B cell (primary cell): ENCODE results near the gene SCRT2. TPM values are rescaled to one million over a fixed set of nuclear protein-coding genes. Genes with fewer than 3 reads are reported as not detected.

Source experiments
- ATAC-seq: fragments of 200-7000 bp; cut with Tn5 transposase; one replicate; pipeline ENCODE4 v1.10.0; 2021; ENCODE audit warnings: low read depth, mild to moderate bottlenecking, moderate number of reproducible peaks, moderate library complexity
- CTCF ChIA-PET: fragments of 350-600 bp; sonication (Branson Sonifier 250); formaldehyde crosslinking; loops from one replicate; lab custom pipeline; 2021; ENCODE audit warnings: antibody characterized with exemption, inconsistent platforms; lab: Charles Lee
- POLR2A ChIA-PET: fragments of 350-600 bp; sonication (Branson Sonifier 250); formaldehyde crosslinking; loops from one replicate; lab custom pipeline; 2021; ENCODE audit warnings: antibody characterized with exemption; lab: Charles Lee
- DNase-seq: peaks from one replicate; pipeline ENCODE4 v3.0.0; 2013
- H2AFZ ChIP-seq: 2 replicates; pipeline ENCODE4 v1.6.1; 2012; ENCODE audit warnings: mild to moderate bottlenecking, low read depth, low read length; ENCODE audit not compliant: insufficient read depth, poor library complexity, severe bottlenecking
- H3K27ac ChIP-seq, 2 donors: 1 replicate in 1 of 2; 2 replicates in 1 of 2; pipeline ENCODE4 v1.5.1; 2012 to 2013; ENCODE audit warnings: low read length in 2 of 2, mild to moderate bottlenecking in 2 of 2, moderate library complexity in 1 of 2
- H3K27me3 ChIP-seq, 4 experiments: fragments of 200-600 bp in 1 of 4; sonication (generic) in 1 of 4; replicated peaks in 1 of 4; 1 replicate in 2 of 4; 2 replicates in 2 of 4; pipeline versions ENCODE4 v1.6.1 to v1.7.0; 2013 to 2016; ENCODE audit warnings: low read length in 3 of 4, mild to moderate bottlenecking in 2 of 4, mixed read lengths in 1 of 4, moderate library complexity in 1 of 4; ENCODE audit not compliant: insufficient read depth in 4 of 4, control insufficient read depth in 3 of 4; ENCODE audit errors: control extremely low read depth in 1 of 4
- H3K36me3 ChIP-seq, 2 experiments: replicated peaks in 1 of 2; 1 replicate in 1 of 2; 2 replicates in 1 of 2; pipeline versions ENCODE4 v1.6.1 to v1.7.1; 2013; ENCODE audit warnings: low read length in 1 of 2; ENCODE audit not compliant: insufficient read depth in 2 of 2, control insufficient read depth in 1 of 2; ENCODE audit errors: control extremely low read depth in 1 of 2, extremely low read depth in 1 of 2
- H3K4me1 ChIP-seq, 2 donors: fragments of 200-600 bp in 1 of 2; sonication (generic) in 1 of 2; 1 replicate in 1 of 2; 2 replicates in 1 of 2; pipeline versions ENCODE4 v1.5.1 to v1.6.1; 2013 to 2017; ENCODE audit warnings: low read length in 2 of 2; ENCODE audit not compliant: control insufficient read depth in 2 of 2, insufficient read depth in 2 of 2
- H3K4me2 ChIP-seq: replicated peaks from 2 replicates; pipeline ENCODE3; 2012; ENCODE audit warnings: mild to moderate bottlenecking, low read depth, low read length; ENCODE audit not compliant: poor library complexity, severe bottlenecking
- H3K4me3 ChIP-seq, 5 experiments: fragments of 200-600 bp in 1 of 5; sonication (generic) in 1 of 5; 1 replicate in 3 of 5; 2 replicates in 2 of 5; pipeline versions ENCODE4 v1.5.1 to v1.7.0; 2011 to 2016; ENCODE audit warnings: low read length in 4 of 5, mild to moderate bottlenecking in 4 of 5, low read depth in 2 of 5, control low read depth in 1 of 5, moderate library complexity in 1 of 5; ENCODE audit not compliant: insufficient read depth in 1 of 5; ENCODE audit errors: control extremely low read depth in 1 of 5, extremely low read depth in 1 of 5
- H3K79me2 ChIP-seq: fragments of 200-600 bp; sonication (generic); one replicate; pipeline ENCODE4 v1.6.0; 2016; ENCODE audit warnings: low read length; ENCODE audit not compliant: control insufficient read depth, insufficient read depth
- H3K9ac ChIP-seq: fragments of 200-600 bp; sonication (generic); 2 replicates; pipeline ENCODE4 v1.6.1; 2017; ENCODE audit warnings: mild to moderate bottlenecking, low read length, moderate library complexity
- H3K9me3 ChIP-seq, 3 donors: one replicate each; pipeline versions ENCODE4 v1.6.1 to v1.7.1; 2013; ENCODE audit warnings: low read length in 2 of 3; ENCODE audit not compliant: control insufficient read depth in 2 of 3, insufficient read depth in 1 of 3; ENCODE audit errors: control extremely low read depth in 1 of 3
- H4K20me1 ChIP-seq: 2 replicates; pipeline ENCODE4 v1.6.0; 2012; ENCODE audit warnings: mild to moderate bottlenecking, low read length; ENCODE audit not compliant: insufficient read depth, control insufficient read depth, poor library complexity, severe bottlenecking
- H3K27ac Mint-ChIP-seq: one replicate; pipeline ENCODE4 v1.8.0; 2021; ENCODE audit warnings: mixed read lengths
- H3K27me3 Mint-ChIP-seq: one replicate; pipeline ENCODE4 v1.8.0; 2021; ENCODE audit warnings: mixed read lengths
- H3K4me1 Mint-ChIP-seq: one replicate; pipeline ENCODE4 v1.8.0; 2021; ENCODE audit warnings: mixed read lengths
- H3K4me3 Mint-ChIP-seq: one replicate; pipeline ENCODE4 v1.8.0; 2021; ENCODE audit warnings: mixed read lengths
- H3K9me3 Mint-ChIP-seq: one replicate; pipeline ENCODE4 v1.8.0; 2022; ENCODE audit warnings: mixed read lengths; ENCODE audit not compliant: insufficient read depth
- CTCF ChIP-seq: fragments of 200-600 bp; IDR thresholded peaks from one replicate; pipeline ENCODE4 v1.8.0; 2022; ENCODE audit warnings: antibody characterized with exemption, mild to moderate bottlenecking
- EZH2 ChIP-seq: IDR thresholded peaks from 2 replicates; pipeline ENCODE4 v1.6.1; 2012; ENCODE audit warnings: borderline replicate concordance, low read depth, mild to moderate bottlenecking, moderate library complexity, low read length; ENCODE audit not compliant: insufficient read depth, poor library complexity, severe bottlenecking
- WGBS: methylation state at CpG from one replicate; pipeline ENCODE4 v1.1.5; 2013; ENCODE audit warnings: missing lambda C conversion rate; ENCODE audit not compliant: insufficient coverage; 5-methylcytosine and 5-hydroxymethylcytosine counted together
- intact Hi-C: fragments of 100-400 bp; cut with micrococcal nuclease; formaldehyde crosslinking; loops from one replicate; pipeline ENCODE4 v1.10.0; 2022
- polyA plus RNA-seq: library from polyadenylated mRNA; depleted of rRNA; stranded (reverse); fragments of >200 nt; gene quantifications from 2 replicates; pipeline ENCODE4 v1.2.3, GENCODE V29; 2012
- total RNA-seq, 2 donors: library from RNA; stranded (reverse); fragments of 120-200 nt in 1 of 2; gene quantifications; 1 replicate in 1 of 2; 2 replicates in 1 of 2; pipeline versions ENCODE4 v1.2.3 to v1.2.4, GENCODE V29; 2013 to 2022

Gene SCRT2
- total and polyA plus RNA-seq, 2 donors (not counting 1 experiment from before 2014, with no cell fraction given): not detected

GRCh38 chr20:623704-624103 lies 51.9 kb downstream of the SCRT2 start:
- no peak for DNase-seq
- Mint-ChIP-seq H3K4me1 (no peaks in the 10 kb centered on the region), H3K9me3 (no peaks in the 10 kb centered on the region), H3K4me3 (no peak overlapping the region), H3K27me3 (peaks cover 40% of the 10 kb centered on the region), H3K27ac (no peak overlapping the region)
- no peak overlapping the region for H3K4me2 ChIP-seq
- no peak overlapping the region for H3K27ac ChIP-seq
- CTCF ChIA-PET: no interaction called here
- H4K20me1 ChIP-seq: no peaks in the 10 kb centered on the region
- no peaks in the 10 kb centered on the region for H3K4me1 ChIP-seq
- H3K36me3 ChIP-seq: no peaks in the 10 kb centered on the region
- POLR2A ChIA-PET: no interaction called here
- peaks cover 0 to 3% (median 0%) of the 10 kb centered on the region in 3 donors for H3K9me3 ChIP-seq
- TF ChIP-seq EZH2 (no peak), CTCF (no peak)
- intact Hi-C loops: no loop called here
- no peak overlapping the region for H2AFZ ChIP-seq
- no peaks in the 10 kb centered on the region for H3K79me2 ChIP-seq
- H3K9ac ChIP-seq: no peak overlapping the region
- no peak overlapping the region for H3K4me3 ChIP-seq
- WGBS: 36% methylated on average over 2 of the region's 4 CpGs
- ATAC-seq: no peak
- H3K27me3 ChIP-seq: peaks cover 0 to 5% (median 3%) of the 10 kb centered on the region in 4 experiments

- H3K27me3 Mint-ChIP-seq: peaks cover 40% of the 10 kb centered on the region
- POLR2A ChIA-PET: no interaction called here
Measured at GRCh38 chr20:623021-623420, 52.6 kb downstream of the SCRT2 start.

More at GRCh38 chr20:623021-623420, 52.6 kb downstream of the SCRT2 start:
- CTCF ChIA-PET: no interaction called here
- intact Hi-C loops: no loop called here
- H3K4me1 ChIP-seq: no peaks in the 10 kb centered on the region
- WGBS: 16% methylated on average over 4 of the region's 4 CpGs
- H3K4me3 ChIP-seq: no peak overlapping the region
- Mint-ChIP-seq H3K27ac (no peak overlapping the region), H3K9me3 (peaks cover 1% of the 10 kb centered on the region), H3K4me3 (no peak overlapping the region), H3K4me1 (no peaks in the 10 kb centered on the region)
- TF ChIP-seq EZH2 (no peak), CTCF (no peak)
- peaks cover 0 to 7% (median 2%) of the 10 kb centered on the region in 3 donors for H3K9me3 ChIP-seq
- peaks cover 0 to 10% (median 3%) of the 10 kb centered on the region in 4 experiments for H3K27me3 ChIP-seq
- H3K36me3 ChIP-seq: no peaks in the 10 kb centered on the region
- DNase-seq: no peak
- H3K9ac ChIP-seq: no peak overlapping the region
- no peak for ATAC-seq
- H4K20me1 ChIP-seq: no peaks in the 10 kb centered on the region
- H3K79me2 ChIP-seq: no peaks in the 10 kb centered on the region
- no peak overlapping the region for H3K4me2 ChIP-seq
- no peak overlapping the region for H3K27ac ChIP-seq
- no peak overlapping the region for H2AFZ ChIP-seq
